IMR-90 (cell line): Measurements from ENCODE around the gene VDR. TPM values are rescaled to one million over a fixed set of nuclear protein-coding genes. Genes with fewer than 3 reads are reported as not detected.

ENCODE experiments used
- ATAC-seq: fragments of 200-7000 bp; cut with Tn5 transposase; 2 replicates; pipeline ENCODE4 v1.9.1; 2020; ENCODE audit warnings: low read depth, mild to moderate bottlenecking, moderate library complexity
- BruUV-seq: library from RNA; stranded (reverse); fragments of 400-500 nt; replicated peaks from 2 replicates; lab custom pipeline; 2021; lab: Mats Ljungman, UMichigan
- CTCF ChIA-PET: fragments of 300-600 bp; formaldehyde crosslinking; extraction: SDS; loops from one replicate; lab custom pipeline; 2021; ENCODE audit warnings: antibody characterized with exemption; lab: Yijun Ruan, JAX
- POLR2A ChIA-PET: fragments of 300-600 bp; sonication (Branson Sonifier 250); formaldehyde crosslinking; loops from one replicate; lab custom pipeline; 2022; ENCODE audit warnings: antibody characterized with exemption; ENCODE audit not compliant: unreplicated experiment; lab: Charles Lee
- DNase-seq: peaks from one replicate; pipeline ENCODE4 v3.0.0; 2013
- H2AFZ ChIP-seq: replicated peaks from 2 replicates; pipeline ENCODE3; 2013; ENCODE audit warnings: low read length, mild to moderate bottlenecking; ENCODE audit not compliant: poor library complexity
- H2AK5ac ChIP-seq: 2 replicates; pipeline ENCODE4 v1.6.1; 2013; ENCODE audit warnings: low read depth, low read length, inconsistent platforms
- H2AK9ac ChIP-seq: replicated peaks from 2 replicates; pipeline ENCODE3; 2013; ENCODE audit warnings: mild to moderate bottlenecking, low read depth, low read length, moderate library complexity; ENCODE audit not compliant: poor library complexity
- H2BK120ac ChIP-seq: 2 replicates; pipeline ENCODE4 v1.6.1; 2013; ENCODE audit warnings: low read depth, low read length, inconsistent platforms
- H2BK15ac ChIP-seq: 3 replicates; pipeline ENCODE4 v1.6.1; 2013; ENCODE audit warnings: low read depth, low read length, inconsistent platforms
- H2BK20ac ChIP-seq: 2 replicates; pipeline ENCODE4 v1.6.1; 2013; ENCODE audit warnings: low read depth, mild to moderate bottlenecking, inconsistent platforms, low read length, moderate library complexity
- H2BK5ac ChIP-seq: 2 replicates; pipeline ENCODE4 v1.6.1; 2013; ENCODE audit warnings: mild to moderate bottlenecking, low read depth, low read length, inconsistent platforms; ENCODE audit not compliant: poor library complexity, severe bottlenecking
- H3K14ac ChIP-seq: replicated peaks from 2 replicates; pipeline ENCODE4 v1.6.1; 2013; ENCODE audit warnings: low read depth, low read length, inconsistent platforms
- H3K18ac ChIP-seq: 2 replicates; pipeline ENCODE4 v1.6.1; 2013; ENCODE audit warnings: low read depth, low read length, control low read depth
- H3K23ac ChIP-seq: 2 replicates; pipeline ENCODE4 v1.6.1; 2013; ENCODE audit warnings: low read depth, low read length, inconsistent platforms
- H3K27ac ChIP-seq: 2 replicates; pipeline ENCODE4 v1.5.1; 2013; ENCODE audit warnings: mild to moderate bottlenecking, control low read depth, low read length; ENCODE audit not compliant: insufficient read depth
- H3K27me3 ChIP-seq: 2 replicates; pipeline ENCODE4 v1.6.1; 2013; ENCODE audit warnings: low read length; ENCODE audit not compliant: control insufficient read depth, insufficient read depth
- H3K36me3 ChIP-seq: 2 replicates; pipeline ENCODE4 v1.6.1; 2013; ENCODE audit warnings: low read length, mixed read lengths; ENCODE audit not compliant: control insufficient read depth, insufficient read depth
- H3K4ac ChIP-seq: 2 replicates; pipeline ENCODE4 v1.6.1; 2013; ENCODE audit warnings: low read depth, low read length, inconsistent platforms
- H3K4me1 ChIP-seq: 2 replicates; pipeline ENCODE4 v1.6.1; 2013; ENCODE audit warnings: low read length, mixed read lengths; ENCODE audit not compliant: control insufficient read depth, insufficient read depth
- H3K4me2 ChIP-seq: 2 replicates; pipeline ENCODE4 v1.6.1; 2013; ENCODE audit warnings: low read depth, mild to moderate bottlenecking, control low read depth, low read length, moderate library complexity
- H3K4me3 ChIP-seq: 2 replicates; pipeline ENCODE4 v1.5.1; 2013; ENCODE audit warnings: low read depth, mild to moderate bottlenecking, control low read depth, low read length, moderate library complexity; ENCODE audit not compliant: insufficient read depth
- H3K56ac ChIP-seq: 2 replicates; pipeline ENCODE4 v1.6.1; 2013; ENCODE audit warnings: low read length, inconsistent platforms; ENCODE audit not compliant: insufficient read depth; ENCODE audit errors: extremely low read depth
- H3K79me1 ChIP-seq, 2 experiments: 2 replicates each; pipeline ENCODE4 v1.6.1; 2013; ENCODE audit warnings: low read length in 2 of 2, inconsistent platforms in 1 of 2, low read depth in 1 of 2
- H3K9ac ChIP-seq: 2 replicates; pipeline ENCODE4 v1.6.1; 2013; ENCODE audit warnings: low read depth, low read length, control low read depth
- H3K9me1 ChIP-seq: 2 replicates; pipeline ENCODE4 v1.6.1; 2013; ENCODE audit warnings: low read length, inconsistent platforms; ENCODE audit not compliant: insufficient read depth
- H3K9me3 ChIP-seq: 2 replicates; pipeline ENCODE4 v1.6.1; 2013; ENCODE audit warnings: low read length; ENCODE audit not compliant: control insufficient read depth, insufficient read depth
- H4K20me1 ChIP-seq: 2 replicates; pipeline ENCODE4 v1.6.1; 2013; ENCODE audit warnings: low read length, inconsistent platforms; ENCODE audit not compliant: insufficient read depth
- H4K5ac ChIP-seq: 2 replicates; pipeline ENCODE4 v1.6.1; 2013; ENCODE audit warnings: mild to moderate bottlenecking, low read depth, low read length, control low read depth
- H4K8ac ChIP-seq, 2 experiments: 2 replicates each; pipeline ENCODE4 v1.6.1; 2013; ENCODE audit warnings: low read depth in 2 of 2, low read length in 2 of 2, control low read depth in 1 of 2, inconsistent platforms in 1 of 2
- H4K91ac ChIP-seq: 2 replicates; pipeline ENCODE4 v1.6.1; 2013; ENCODE audit warnings: low read depth, low read length, inconsistent platforms; ENCODE audit not compliant: insufficient read depth
- BHLHE40 ChIP-seq: fragments of 150-350 bp; IDR thresholded peaks from 2 replicates; pipeline ENCODE4 v1.6.1; 2016; ENCODE audit warnings: mild to moderate bottlenecking, low read depth, low read length
- CEBPB ChIP-seq: IDR thresholded peaks from 2 replicates; pipeline ENCODE4 v1.6.1; 2012; ENCODE audit warnings: low read depth, low read length, improper control_type of control experiment
- CHD1 ChIP-seq: IDR thresholded peaks from 2 replicates; pipeline ENCODE4 v1.6.1; 2012; ENCODE audit warnings: low read depth, low read length, improper control_type of control experiment
- CTCF ChIP-seq: conservative IDR thresholded peaks from 2 replicates; pipeline ENCODE4 v1.5.1; 2012; ENCODE audit warnings: mild to moderate bottlenecking, low read depth, low read length, improper control_type of control experiment
- ELK1 ChIP-seq: fragments of 150-350 bp; IDR thresholded peaks from 2 replicates; pipeline ENCODE4 v1.6.1; 2016; ENCODE audit warnings: low read depth, mild to moderate bottlenecking, low read length, moderate library complexity, borderline replicate concordance
- FOS ChIP-seq: fragments of 150-350 bp; IDR thresholded peaks from 2 replicates; pipeline ENCODE4 v1.6.1; 2016; ENCODE audit warnings: low read depth, low read length
- MAFK ChIP-seq: IDR thresholded peaks from 2 replicates; pipeline ENCODE4 v1.6.1; 2012; ENCODE audit warnings: low read depth, low read length, improper control_type of control experiment
- MAZ ChIP-seq: IDR thresholded peaks from 2 replicates; pipeline ENCODE4 v1.6.1; 2012; ENCODE audit warnings: low read depth, mild to moderate bottlenecking, low read length, improper control_type of control experiment, moderate library complexity, borderline replicate concordance
- MXI1 ChIP-seq: IDR thresholded peaks from 2 replicates; pipeline ENCODE4 v1.6.1; 2012; ENCODE audit warnings: low read depth, mild to moderate bottlenecking, low read length, moderate library complexity, borderline replicate concordance
- NFE2L2 ChIP-seq: fragments of 150-350 bp; IDR thresholded peaks from 2 replicates; pipeline ENCODE4 v1.6.1; 2016; ENCODE audit warnings: low read depth, mild to moderate bottlenecking, low read length
- RAD21 ChIP-seq: IDR thresholded peaks from 2 replicates; pipeline ENCODE4 v1.6.1; 2012; ENCODE audit warnings: low read length, improper control_type of control experiment
- RCOR1 ChIP-seq: IDR thresholded peaks from 2 replicates; pipeline ENCODE4 v1.6.1; 2012; ENCODE audit warnings: mild to moderate bottlenecking, low read length, improper control_type of control experiment; ENCODE audit not compliant: insufficient replicate concordance
- RFX5 ChIP-seq: IDR thresholded peaks from 2 replicates; pipeline ENCODE4 v1.8.0; 2012; ENCODE audit warnings: low read depth, mild to moderate bottlenecking, low read length, moderate library complexity
- SMC3 ChIP-seq: fragments of 150-350 bp; IDR thresholded peaks from 2 replicates; pipeline ENCODE4 v1.6.1; 2016; ENCODE audit warnings: low read depth, mild to moderate bottlenecking, antibody characterized with exemption, low read length, moderate library complexity
- USF2 ChIP-seq: fragments of 150-350 bp; IDR thresholded peaks from 2 replicates; pipeline ENCODE4 v1.6.1; 2017; ENCODE audit warnings: mild to moderate bottlenecking, antibody characterized with exemption, low read length, low read depth
- WGBS, 2 experiments: methylation state at CpG; one replicate each; pipeline versions ENCODE4 v1.1.5 to v1.1.7; 2013; ENCODE audit warnings: missing lambda C conversion rate in 2 of 2; ENCODE audit not compliant: insufficient read length in 1 of 2; ENCODE audit errors: extremely low coverage in 2 of 2; 5-methylcytosine and 5-hydroxymethylcytosine counted together
- dilution Hi-C: fragments of 300-500 bp; cut with HindIII; formaldehyde crosslinking; loops from one replicate; pipeline ENCODE4 v1.14.3; 2018; ENCODE audit warnings: low sequenced_read_pairs; ENCODE audit not compliant: unreplicated experiment
- in situ Hi-C: fragments of 300-500 bp; cut with MboI; formaldehyde crosslinking; loops from 3 replicates; pipeline ENCODE4 v1.14.3; 2019; ENCODE audit warnings: low sequenced_read_pairs, inconsistent platforms, mixed read lengths
- intact Hi-C: fragments of 100-400 bp; cut with micrococcal nuclease; formaldehyde crosslinking; loops from 2 replicates; pipeline ENCODE4 v1.10.0; 2022
- polyA plus RNA-seq, 3 experiments: library from polyadenylated mRNA; depleted of rRNA; stranded (reverse); fragments of >200 nt; gene quantifications; 2 replicates each; pipeline ENCODE4 v1.2.3, GENCODE V29; 2012; ENCODE audit warnings: low replicate concordance in 1 of 3
- total RNA-seq: library from RNA; depleted of rRNA; stranded (reverse); fragments of >200 nt; gene quantifications from 2 replicates; pipeline ENCODE4 v1.2.3, GENCODE V29; 2012

VDR gene
- total and polyA plus RNA-seq, 2 of the 4 experiments (the other 2 are of a cell fraction): 5.4 to 8.5 TPM

- in situ Hi-C loops (no loop called here), intact Hi-C loops (no loop called here), dilution Hi-C loops (no loop called here)
- Histone ChIP-seq H3K9ac (no peak overlapping the region), H3K23ac (no peak overlapping the region), H3K4me1 (0 out of 2 replicates have a peak, but pooled peaks cover 2% of the 10 kb centered on the region), H2AK5ac (no peak overlapping the region), H3K27ac (no peak overlapping the region), H3K4me2 (no peak overlapping the region), H3K4ac (no peak overlapping the region), H2AK9ac (no peak overlapping the region), H4K5ac (no peak overlapping the region), H4K8ac (no peak overlapping the region), H3K14ac (no peak overlapping the region), H3K36me3 (no peaks in the 10 kb centered on the region; the same call in 1 of the 2 replicates), H2BK5ac (no peak overlapping the region), H3K4me3 (no peak overlapping the region), H3K9me1 (peaks cover 15% of the 10 kb centered on the region; the same call in 1 of the 2 replicates), H3K18ac (no peak overlapping the region), H3K9me3 (no peaks in the 10 kb centered on the region), H3K56ac (no peak overlapping the region), H2BK120ac (no peak overlapping the region), H2BK15ac (no peak overlapping the region), H4K20me1 (0 out of 2 replicates have a peak, but pooled peaks cover 10% of the 10 kb centered on the region), H4K91ac (no peak overlapping the region), H2BK20ac (no peak overlapping the region), H2AFZ (no peak overlapping the region), H3K79me1 (peaks cover 2 to 18% of the 10 kb centered on the region in 2 experiments; a peak in 1 of 4 replicates), H3K27me3 (no peaks in the 10 kb centered on the region)
- POLR2A ChIA-PET: no interaction called here
- no TSS peak for BruUV-seq
- DNase-seq: no peak
- ATAC-seq: no peak
- TF ChIP-seq RAD21 (no peak), NFE2L2 (no peak), USF2 (no peak), MAZ (no peak), CEBPB (no peak), MXI1 (no peak), FOS (no peak), MAFK (no peak), BHLHE40 (no peak), RFX5 (no peak), ELK1 (no peak), CHD1 (no peak), RCOR1 (no peak), SMC3 (no peak), CTCF (no peak)
- WGBS, 2 experiments: 40% methylated on average over 1 of the region's 1 CpG; no CpG with 5 or more reads in 1 of the 2 experiments
- CTCF ChIA-PET: interaction anchor here (1.2 kb wide), 1 partner anchor 11 kb away, joined by 3 read pairs; the partner anchor contains the start of gene VDR
These were observed 10.7 kb downstream of the VDR start for GRCh38 chr12:47894068-47894467.
